HG03354 (cell line): ENCODE results near the gene DCHS1.

Source experiments
- ATAC-seq: cut with Tn5 transposase; IDR thresholded peaks from one replicate; pipeline ENCODE4 v1.9.1; 2021; ENCODE audit warnings: mild to moderate bottlenecking; ENCODE audit not compliant: unreplicated experiment, poor library complexity, severe bottlenecking

The DCHS1 gene

GRCh38 chr11:6574816-6575715 lies 80.5 kb downstream of the DCHS1 start:
- no peak for ATAC-seq

GRCh38 chr11:6572215-6572614 lies 83.4 kb downstream of the DCHS1 start:
- no peak for ATAC-seq

DNA sequence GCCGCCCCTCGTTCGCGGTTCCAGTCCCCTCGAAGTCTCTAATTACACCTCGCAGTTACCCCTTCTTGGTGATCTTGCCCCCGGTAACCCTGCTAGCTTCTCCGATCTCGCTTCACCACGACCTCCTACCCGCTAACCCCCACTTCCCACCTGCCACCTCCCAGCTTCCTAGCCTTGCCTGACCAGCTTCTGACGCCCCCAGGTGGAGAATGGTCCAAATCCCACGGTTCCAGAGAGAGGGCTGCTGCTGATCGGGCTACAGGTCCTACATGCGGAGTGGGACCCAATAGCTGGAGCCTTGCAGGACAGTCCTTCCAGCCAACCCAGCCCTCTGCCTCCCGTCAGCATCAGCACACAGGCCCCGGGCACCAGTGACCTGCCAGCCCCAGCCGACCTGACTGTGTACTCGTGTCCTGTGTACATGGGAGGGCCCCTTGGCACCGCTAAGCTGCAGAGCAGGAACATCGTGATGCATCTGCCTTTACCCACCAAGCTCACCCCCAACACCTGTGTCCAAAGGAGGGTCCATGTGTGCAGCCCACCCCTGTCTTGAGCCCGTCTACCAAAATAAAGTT lies 84.1 kb downstream of the DCHS1 start:
- no peak for ATAC-seq
